HEK293T (cell line): ENCODE data around the gene TUBE1.

Experiments used
- ARNT ChIP-seq: fragments of 450-650 bp; IDR thresholded peaks from 2 replicates; pipeline ENCODE4 v1.6.1; 2017; ENCODE audit warnings: mild to moderate bottlenecking
- BHLHE40 ChIP-seq: fragments of 450-650 bp; IDR thresholded peaks from 2 replicates; pipeline ENCODE4 v1.6.1; 2016; ENCODE audit warnings: mild to moderate bottlenecking, moderate library complexity, borderline replicate concordance
- ELF4 ChIP-seq: fragments of 450-650 bp; IDR thresholded peaks from 2 replicates; pipeline ENCODE4 v1.6.1; 2017; ENCODE audit warnings: antibody characterized with exemption
- FOXA1 ChIP-seq: fragments of 450-650 bp; IDR thresholded peaks from 2 replicates; pipeline ENCODE4 v1.6.1; 2016; ENCODE audit warnings: mild to moderate bottlenecking
- FOXK2 ChIP-seq: fragments of 450-650 bp; IDR thresholded peaks from 2 replicates; pipeline ENCODE4 v1.6.1; 2016; ENCODE audit warnings: mild to moderate bottlenecking
- FOXM1 ChIP-seq: fragments of 450-650 bp; IDR thresholded peaks from 2 replicates; pipeline ENCODE4 v1.6.1; 2017; ENCODE audit warnings: mild to moderate bottlenecking, borderline replicate concordance
- HDGF ChIP-seq: fragments of 450-650 bp; IDR thresholded peaks from 2 replicates; pipeline ENCODE4 v1.6.1; 2017; ENCODE audit warnings: antibody characterized with exemption, borderline replicate concordance
- LEF1 ChIP-seq: fragments of 450-650 bp; IDR thresholded peaks from 2 replicates; pipeline ENCODE4 v1.6.1; 2017; ENCODE audit warnings: mild to moderate bottlenecking, borderline replicate concordance
- NFRKB ChIP-seq: fragments of 450-650 bp; IDR thresholded peaks from 2 replicates; pipeline ENCODE4 v1.6.1; 2016; ENCODE audit warnings: mild to moderate bottlenecking, moderate library complexity
- SUZ12 ChIP-seq: fragments of 450-650 bp; IDR thresholded peaks from 2 replicates; pipeline ENCODE4 v1.6.1; 2016; ENCODE audit warnings: mild to moderate bottlenecking
- ZNF384 ChIP-seq: fragments of 450-650 bp; IDR thresholded peaks from 2 replicates; pipeline ENCODE4 v1.6.1; 2016

DNA sequence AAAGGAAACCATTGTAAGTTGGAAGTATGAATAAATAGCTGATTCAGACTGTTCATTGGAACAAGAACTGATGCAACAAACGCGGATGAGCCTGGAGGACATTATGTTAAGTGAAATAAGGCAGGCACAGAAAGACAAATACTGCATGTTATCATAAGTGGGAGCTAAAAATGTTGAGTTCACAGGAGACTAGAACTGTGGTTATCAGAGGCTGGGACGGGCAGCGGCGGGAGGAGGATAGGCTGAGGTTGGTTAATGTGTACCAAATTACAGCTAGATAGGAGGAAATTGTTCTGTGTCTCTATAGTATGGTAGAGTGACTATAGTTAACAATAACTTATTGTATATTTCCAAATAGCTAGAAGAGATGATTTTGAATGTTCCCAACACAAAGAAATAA is 40.9 kb upstream of the TUBE1 start:
- TF ChIP-seq ELF4 (no peak), FOXA1 (no peak), FOXM1 (no peak), BHLHE40 (no peak), HDGF (no peak), FOXK2 (no peak), LEF1 (no peak), NFRKB (no peak), SUZ12 (no peak), ZNF384 (no peak), ARNT (no peak)
